NB4 (cell line): ENCODE results near the gene PCYT1A.

Source experiments
- MYC ChIP-seq: IDR thresholded peaks from 2 replicates; pipeline ENCODE4 v1.6.1; 2011; ENCODE audit warnings: low read depth, low read length
- POLR2A ChIP-seq: IDR thresholded peaks from 2 replicates; pipeline ENCODE4 v1.6.1; 2011; ENCODE audit warnings: mild to moderate bottlenecking; ENCODE audit not compliant: insufficient read length; ENCODE audit errors: extremely low read depth
- TF ChIP-seq, protein P1 (sequence below): IDR thresholded peaks from one replicate; pipeline ENCODE4 v1.5.1; 2012; ENCODE audit warnings: low read depth, low read length
- TF ChIP-seq, protein P2 (sequence below): IDR thresholded peaks from 2 replicates; pipeline ENCODE4 v1.6.1; 2011; ENCODE audit warnings: low read depth, low read length

GRCh38 chr3:196284396-196284795 is 3.1 kb downstream of the PCYT1A start:
- TF ChIP-seq, protein P1, sequence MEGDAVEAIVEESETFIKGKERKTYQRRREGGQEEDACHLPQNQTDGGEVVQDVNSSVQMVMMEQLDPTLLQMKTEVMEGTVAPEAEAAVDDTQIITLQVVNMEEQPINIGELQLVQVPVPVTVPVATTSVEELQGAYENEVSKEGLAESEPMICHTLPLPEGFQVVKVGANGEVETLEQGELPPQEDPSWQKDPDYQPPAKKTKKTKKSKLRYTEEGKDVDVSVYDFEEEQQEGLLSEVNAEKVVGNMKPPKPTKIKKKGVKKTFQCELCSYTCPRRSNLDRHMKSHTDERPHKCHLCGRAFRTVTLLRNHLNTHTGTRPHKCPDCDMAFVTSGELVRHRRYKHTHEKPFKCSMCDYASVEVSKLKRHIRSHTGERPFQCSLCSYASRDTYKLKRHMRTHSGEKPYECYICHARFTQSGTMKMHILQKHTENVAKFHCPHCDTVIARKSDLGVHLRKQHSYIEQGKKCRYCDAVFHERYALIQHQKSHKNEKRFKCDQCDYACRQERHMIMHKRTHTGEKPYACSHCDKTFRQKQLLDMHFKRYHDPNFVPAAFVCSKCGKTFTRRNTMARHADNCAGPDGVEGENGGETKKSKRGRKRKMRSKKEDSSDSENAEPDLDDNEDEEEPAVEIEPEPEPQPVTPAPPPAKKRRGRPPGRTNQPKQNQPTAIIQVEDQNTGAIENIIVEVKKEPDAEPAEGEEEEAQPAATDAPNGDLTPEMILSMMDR: no peak
- no peak for TF ChIP-seq MYC
- no peak for TF ChIP-seq POLR2A
- TF ChIP-seq, protein P2, sequence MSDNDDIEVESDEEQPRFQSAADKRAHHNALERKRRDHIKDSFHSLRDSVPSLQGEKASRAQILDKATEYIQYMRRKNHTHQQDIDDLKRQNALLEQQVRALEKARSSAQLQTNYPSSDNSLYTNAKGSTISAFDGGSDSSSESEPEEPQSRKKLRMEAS: no peak
